ENCODE results near the gene L3MBTL3.

L3MBTL3 gene

GRCh38 chr6:130050230-130050629, 31.8 kb downstream of the L3MBTL3 start:
- H3K4me3 ChIP-seq (ENCODE audit: low read depth, low read length), result no peak overlapping the region
- TF ChIP-seq, protein P1, sequence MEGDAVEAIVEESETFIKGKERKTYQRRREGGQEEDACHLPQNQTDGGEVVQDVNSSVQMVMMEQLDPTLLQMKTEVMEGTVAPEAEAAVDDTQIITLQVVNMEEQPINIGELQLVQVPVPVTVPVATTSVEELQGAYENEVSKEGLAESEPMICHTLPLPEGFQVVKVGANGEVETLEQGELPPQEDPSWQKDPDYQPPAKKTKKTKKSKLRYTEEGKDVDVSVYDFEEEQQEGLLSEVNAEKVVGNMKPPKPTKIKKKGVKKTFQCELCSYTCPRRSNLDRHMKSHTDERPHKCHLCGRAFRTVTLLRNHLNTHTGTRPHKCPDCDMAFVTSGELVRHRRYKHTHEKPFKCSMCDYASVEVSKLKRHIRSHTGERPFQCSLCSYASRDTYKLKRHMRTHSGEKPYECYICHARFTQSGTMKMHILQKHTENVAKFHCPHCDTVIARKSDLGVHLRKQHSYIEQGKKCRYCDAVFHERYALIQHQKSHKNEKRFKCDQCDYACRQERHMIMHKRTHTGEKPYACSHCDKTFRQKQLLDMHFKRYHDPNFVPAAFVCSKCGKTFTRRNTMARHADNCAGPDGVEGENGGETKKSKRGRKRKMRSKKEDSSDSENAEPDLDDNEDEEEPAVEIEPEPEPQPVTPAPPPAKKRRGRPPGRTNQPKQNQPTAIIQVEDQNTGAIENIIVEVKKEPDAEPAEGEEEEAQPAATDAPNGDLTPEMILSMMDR (IDR thresholded peaks at IDR 0.05; ENCODE audit: borderline replicate concordance, insufficient read depth, low read depth, low read length), result no peak

DNA sequence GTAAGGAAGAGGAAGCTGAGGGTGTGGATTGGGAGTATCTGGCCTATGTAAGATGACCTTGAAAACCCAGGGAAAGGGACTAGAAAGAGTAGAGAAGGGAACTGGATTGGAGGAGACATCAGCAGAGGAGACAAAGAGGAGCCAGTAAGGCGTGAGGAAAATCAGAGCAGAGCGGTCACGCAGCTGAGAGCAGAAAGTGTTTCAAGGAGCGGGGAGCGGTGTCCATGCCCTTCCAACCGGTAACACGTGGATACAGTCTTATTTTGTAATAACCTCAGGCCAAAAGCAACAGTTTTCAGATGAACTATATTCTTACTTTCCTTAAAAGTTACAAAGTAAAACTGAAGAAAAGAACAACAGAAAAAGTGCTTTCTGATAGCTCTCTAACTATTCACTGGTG, 36.3 kb downstream of the L3MBTL3 start:
- no peak overlapping the region for H3K4me3 ChIP-seq (ENCODE audit: low read depth, low read length)
- TF ChIP-seq, protein P1 (IDR thresholded peaks at IDR 0.05; ENCODE audit: borderline replicate concordance, insufficient read depth, low read depth, low read length), result no peak

DNA sequence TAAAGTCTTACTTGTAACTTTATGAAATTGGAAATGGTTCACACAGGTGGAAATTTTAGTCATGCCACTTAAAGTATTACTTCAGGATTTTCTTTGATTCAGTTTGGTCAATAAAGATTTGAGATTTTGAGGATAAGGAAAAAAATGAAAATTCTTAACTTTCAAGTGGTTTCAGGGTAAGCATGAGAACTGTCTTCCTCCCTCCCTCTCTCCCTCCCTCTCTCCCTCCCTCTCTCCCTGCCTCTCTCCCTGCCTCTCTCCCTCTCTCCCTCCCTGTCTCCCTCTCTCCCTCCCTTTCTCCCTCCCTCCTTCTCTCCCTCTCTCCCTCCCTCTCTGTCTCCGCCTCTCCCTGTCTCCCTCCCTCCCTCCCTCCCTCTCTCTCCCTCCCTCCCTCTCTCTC, 36.9 kb downstream of the L3MBTL3 start:
- no peak overlapping the region for H3K4me3 ChIP-seq (ENCODE audit: low read depth, low read length)
- TF ChIP-seq, protein P1 (IDR thresholded peaks at IDR 0.05; ENCODE audit: borderline replicate concordance, insufficient read depth, low read depth, low read length), result no peak

GRCh38 chr6:130057495-130057894, 39.1 kb downstream of the L3MBTL3 start:
- no peak overlapping the region for H3K4me3 ChIP-seq (ENCODE audit: low read depth, low read length)
- TF ChIP-seq, protein P1 (IDR thresholded peaks at IDR 0.05; ENCODE audit: borderline replicate concordance, insufficient read depth, low read depth, low read length), result no peak

- H3K4me3 ChIP-seq (ENCODE audit: low read depth, low read length), result no peak overlapping the region
- TF ChIP-seq, protein P1 (IDR thresholded peaks at IDR 0.05; ENCODE audit: borderline replicate concordance, insufficient read depth, low read depth, low read length), result no peak
These were observed 45.4 kb downstream of the L3MBTL3 start for GRCh38 chr6:130063806-130064205.

- no peak overlapping the region for H3K4me3 ChIP-seq (ENCODE audit: low read depth, low read length)
- TF ChIP-seq, protein P1 (IDR thresholded peaks at IDR 0.05; ENCODE audit: borderline replicate concordance, insufficient read depth, low read depth, low read length), result no peak
These were observed 47.3 kb downstream of the L3MBTL3 start for GRCh38 chr6:130065609-130066156.

GRCh38 chr6:130069485-130069884, 51.1 kb downstream of the L3MBTL3 start:
- TF ChIP-seq, protein P1 (IDR thresholded peaks at IDR 0.05; ENCODE audit: borderline replicate concordance, insufficient read depth, low read depth, low read length), result no peak
- no peak overlapping the region for H3K4me3 ChIP-seq (ENCODE audit: low read depth, low read length)
